Natural killer cell (primary cell): ENCODE results near the gene LRP4. TPM values are rescaled to one million over a fixed set of nuclear protein-coding genes. Genes with fewer than 3 reads are reported as not detected.

Source experiments
- ATAC-seq, 3 donors: fragments of 150-1000 bp in 2 of 3; fragments of 200-7000 bp in 1 of 3; cut with Tn5 transposase; 1 replicate in 1 of 3; 2 replicates in 2 of 3; pipeline ENCODE4 v1.10.0; 2021; ENCODE audit warnings: mild to moderate bottlenecking in 2 of 3, moderate library complexity in 2 of 3
- DNase-seq, 2 donors: peaks; one replicate each; pipeline versions ENCODE4 v3.0.0 to v3.0.0-alpha.2; 2013 to 2021; ENCODE audit warnings: mixed read lengths in 1 of 2
- H3K27ac ChIP-seq: one replicate; pipeline ENCODE4 v1.5.1; 2013; ENCODE audit warnings: mild to moderate bottlenecking, low read length
- H3K27me3 ChIP-seq: one replicate; pipeline ENCODE4 v1.6.1; 2013; ENCODE audit warnings: low read length; ENCODE audit not compliant: control insufficient read depth, insufficient read depth
- H3K36me3 ChIP-seq: one replicate; pipeline ENCODE4 v1.6.1; 2013; ENCODE audit warnings: low read length; ENCODE audit not compliant: control insufficient read depth, insufficient read depth
- H3K4me1 ChIP-seq: one replicate; pipeline ENCODE4 v1.6.1; 2013; ENCODE audit warnings: low read length; ENCODE audit not compliant: control insufficient read depth, insufficient read depth
- H3K4me3 ChIP-seq: one replicate; pipeline ENCODE4 v1.5.1; 2013; ENCODE audit warnings: low read length
- H3K9me3 ChIP-seq: one replicate; pipeline ENCODE4 v1.6.1; 2013; ENCODE audit warnings: low read length; ENCODE audit not compliant: control insufficient read depth, insufficient read depth
- H3K27ac Mint-ChIP-seq, 2 donors: one replicate each; pipeline ENCODE4 v1.8.0; 2022; ENCODE audit warnings: mild to moderate bottlenecking in 2 of 2, mixed read lengths in 2 of 2, moderate library complexity in 1 of 2
- H3K27me3 Mint-ChIP-seq, 2 donors: one replicate each; pipeline ENCODE4 v1.8.0; 2022; ENCODE audit warnings: low read depth in 2 of 2, mixed read lengths in 2 of 2
- H3K36me3 Mint-ChIP-seq: one replicate; pipeline ENCODE4 v1.8.0; 2022; ENCODE audit warnings: mixed read lengths
- H3K4me1 Mint-ChIP-seq, 2 donors: one replicate each; pipeline ENCODE4 v1.8.0; 2022; ENCODE audit warnings: mixed read lengths in 2 of 2
- H3K4me3 Mint-ChIP-seq: one replicate; pipeline ENCODE4 v1.8.0; 2022; ENCODE audit warnings: mild to moderate bottlenecking, moderate library complexity, mixed read lengths
- H3K9me3 Mint-ChIP-seq, 2 donors: one replicate each; pipeline ENCODE4 v1.8.0; 2022; ENCODE audit warnings: mixed read lengths in 2 of 2
- WGBS: methylation state at CpG from one replicate; pipeline ENCODE4 v1.1.7; 2013; ENCODE audit warnings: missing lambda C conversion rate; ENCODE audit not compliant: insufficient coverage; 5-methylcytosine and 5-hydroxymethylcytosine counted together
- intact Hi-C: fragments of 100-400 bp; cut with micrococcal nuclease; formaldehyde crosslinking; loops from one replicate; pipeline ENCODE4 v1.14.2; 2022
- total RNA-seq, 4 donors: library from RNA; stranded (reverse); fragments of 120-200 nt in 1 of 4; gene quantifications; one replicate each; pipeline versions ENCODE4 v1.2.3 to v1.2.4, GENCODE V29; 2013 to 2022
- TF ChIP-seq, protein P1 (sequence below): fragments of 200-600 bp; IDR thresholded peaks from one replicate; pipeline ENCODE4 v1.8.0; 2022; ENCODE audit warnings: antibody characterized with exemption

The LRP4 gene
- total RNA-seq, 3 donors from 2014 or later (not counting 1 experiment from before 2014, with no cell fraction given), result not detected

DNA sequence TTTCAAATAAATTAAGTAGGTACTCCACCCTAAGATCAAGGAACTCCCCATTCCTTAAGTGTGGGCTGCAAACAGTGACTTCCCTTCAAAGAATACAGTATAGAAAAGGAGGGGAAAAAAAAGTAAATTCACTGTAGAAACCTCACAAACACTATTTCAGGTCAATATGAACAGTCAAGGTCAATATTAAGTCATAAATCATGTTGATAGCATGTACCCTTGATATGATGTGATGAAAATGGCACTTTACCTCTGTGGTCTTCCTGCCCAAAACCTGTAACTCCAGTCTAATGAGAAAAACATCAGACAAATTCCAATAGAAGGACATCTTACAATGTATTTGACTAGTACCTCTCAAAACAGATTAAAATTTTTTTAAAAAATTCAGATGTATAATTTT lies 80.5 kb downstream of the LRP4 start:
- no peak for ATAC-seq
- Histone ChIP-seq H3K4me1 (no peaks in the 10 kb centered on the region), H3K36me3 (no peaks in the 10 kb centered on the region), H3K27me3 (no peaks in the 10 kb centered on the region), H3K4me3 (no peak overlapping the region), H3K9me3 (no peaks in the 10 kb centered on the region), H3K27ac (no peak overlapping the region)
- Mint-ChIP-seq H3K4me3 (no peak overlapping the region), H3K4me1 (peaks cover 13 to 30% of the 10 kb centered on the region in 2 donors), H3K27me3 (no peaks in the 10 kb centered on the region), H3K36me3 (no peaks in the 10 kb centered on the region), H3K9me3 (no peaks in the 10 kb centered on the region), H3K27ac (no peak overlapping the region)
- intact Hi-C loops, result no loop called here
- TF ChIP-seq, protein P1, sequence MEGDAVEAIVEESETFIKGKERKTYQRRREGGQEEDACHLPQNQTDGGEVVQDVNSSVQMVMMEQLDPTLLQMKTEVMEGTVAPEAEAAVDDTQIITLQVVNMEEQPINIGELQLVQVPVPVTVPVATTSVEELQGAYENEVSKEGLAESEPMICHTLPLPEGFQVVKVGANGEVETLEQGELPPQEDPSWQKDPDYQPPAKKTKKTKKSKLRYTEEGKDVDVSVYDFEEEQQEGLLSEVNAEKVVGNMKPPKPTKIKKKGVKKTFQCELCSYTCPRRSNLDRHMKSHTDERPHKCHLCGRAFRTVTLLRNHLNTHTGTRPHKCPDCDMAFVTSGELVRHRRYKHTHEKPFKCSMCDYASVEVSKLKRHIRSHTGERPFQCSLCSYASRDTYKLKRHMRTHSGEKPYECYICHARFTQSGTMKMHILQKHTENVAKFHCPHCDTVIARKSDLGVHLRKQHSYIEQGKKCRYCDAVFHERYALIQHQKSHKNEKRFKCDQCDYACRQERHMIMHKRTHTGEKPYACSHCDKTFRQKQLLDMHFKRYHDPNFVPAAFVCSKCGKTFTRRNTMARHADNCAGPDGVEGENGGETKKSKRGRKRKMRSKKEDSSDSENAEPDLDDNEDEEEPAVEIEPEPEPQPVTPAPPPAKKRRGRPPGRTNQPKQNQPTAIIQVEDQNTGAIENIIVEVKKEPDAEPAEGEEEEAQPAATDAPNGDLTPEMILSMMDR, result no peak
- DNase-seq, result no peak

DNA sequence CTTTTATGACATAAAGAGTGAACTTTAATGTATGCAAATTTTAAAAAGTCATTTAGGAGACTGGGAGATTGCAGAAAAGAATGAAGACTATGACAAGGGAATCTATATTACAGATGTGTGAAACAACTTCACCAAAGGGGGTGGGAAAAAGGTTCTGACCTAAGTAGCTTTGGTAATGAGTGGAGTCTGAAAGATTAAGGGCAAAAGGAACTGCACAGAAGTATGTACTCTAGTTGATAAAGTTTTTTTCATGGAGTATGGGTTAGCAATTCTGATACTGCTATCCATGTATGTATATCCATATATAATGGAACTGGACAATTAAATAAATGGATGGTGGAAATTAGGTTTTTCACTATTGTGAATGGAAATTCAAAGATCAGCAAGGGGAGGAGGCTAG lies 81.5 kb downstream of the LRP4 start:
- Mint-ChIP-seq H3K4me3 (no peak overlapping the region), H3K27me3 (no peaks in the 10 kb centered on the region), H3K4me1 (peaks cover 16 to 30% of the 10 kb centered on the region in 2 donors), H3K9me3 (no peaks in the 10 kb centered on the region), H3K36me3 (no peaks in the 10 kb centered on the region), H3K27ac (no peak overlapping the region)
- H3K4me1 ChIP-seq, result no peaks in the 10 kb centered on the region
- TF ChIP-seq, protein P1, result no peak
- intact Hi-C loops, result no loop called here
- H3K9me3 ChIP-seq, result no peaks in the 10 kb centered on the region
- DNase-seq, result no peak
- no peak overlapping the region for H3K27ac ChIP-seq
- H3K36me3 ChIP-seq, result no peaks in the 10 kb centered on the region
- no peak overlapping the region for H3K4me3 ChIP-seq
- no peak for ATAC-seq
- no peaks in the 10 kb centered on the region for H3K27me3 ChIP-seq

DNA sequence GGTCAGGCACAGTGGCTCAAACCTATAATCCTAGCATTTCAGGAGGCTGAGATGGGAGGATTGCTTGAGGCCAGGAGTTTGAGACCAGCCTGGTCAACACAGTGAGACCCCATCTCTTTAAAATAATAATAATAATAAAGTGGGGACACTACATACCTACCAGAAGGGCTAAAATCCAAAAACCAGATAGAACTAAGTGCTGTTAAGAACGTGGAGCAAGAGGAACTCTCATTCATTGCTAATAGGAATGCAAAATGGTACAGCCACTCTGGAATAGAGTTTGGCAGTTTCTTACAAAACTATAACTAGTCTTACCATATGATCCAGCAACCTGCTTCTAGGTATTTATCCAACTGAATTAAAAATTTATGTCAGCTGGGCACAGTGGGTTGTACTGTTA lies 81.9 kb downstream of the LRP4 start:
- Histone ChIP-seq H3K4me3 (no peak overlapping the region), H3K9me3 (no peaks in the 10 kb centered on the region), H3K4me1 (no peaks in the 10 kb centered on the region), H3K27ac (no peak overlapping the region), H3K36me3 (no peaks in the 10 kb centered on the region), H3K27me3 (no peaks in the 10 kb centered on the region)
- TF ChIP-seq, protein P1, result no peak
- DNase-seq (no peak), ATAC-seq (no peak)
- Mint-ChIP-seq H3K27ac (no peak overlapping the region), H3K27me3 (no peaks in the 10 kb centered on the region), H3K9me3 (no peaks in the 10 kb centered on the region), H3K36me3 (no peaks in the 10 kb centered on the region), H3K4me3 (no peak overlapping the region), H3K4me1 (peaks cover 17 to 32% of the 10 kb centered on the region in 2 donors)
- 100% methylated on average over 1 of the region's 1 CpG for WGBS
- intact Hi-C loops, result no loop called here

DNA sequence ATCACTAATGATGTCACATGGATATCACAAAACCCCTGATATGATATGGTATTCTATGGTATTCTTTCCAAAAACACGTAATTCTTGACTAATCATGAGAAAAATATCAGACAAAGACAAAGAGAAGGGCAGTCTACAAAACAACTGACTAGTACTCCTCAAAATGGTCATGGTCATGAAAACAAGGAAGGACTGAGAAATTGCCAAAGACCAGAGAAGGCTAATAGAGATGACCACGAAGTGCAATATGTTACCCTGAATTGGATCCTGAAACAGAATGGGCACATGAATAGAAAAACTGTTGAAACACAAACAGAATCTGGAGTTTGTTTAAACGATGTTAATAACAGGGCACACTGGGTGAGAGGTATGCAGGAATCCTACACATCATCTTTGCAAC lies 82.5 kb downstream of the LRP4 start:
- Histone ChIP-seq H3K36me3 (no peaks in the 10 kb centered on the region), H3K4me1 (no peaks in the 10 kb centered on the region), H3K27ac (no peak overlapping the region), H3K4me3 (no peak overlapping the region), H3K9me3 (no peaks in the 10 kb centered on the region), H3K27me3 (no peaks in the 10 kb centered on the region)
- H3K27me3 Mint-ChIP-seq, result no peaks in the 10 kb centered on the region
- 95% methylated on average over 2 of the region's 3 CpGs for whole genome bisulfite sequencing
- DNase-seq (no peak), ATAC-seq (no peak)
- TF ChIP-seq, protein P1, result no peak
- no peaks in the 10 kb centered on the region for H3K36me3 Mint-ChIP-seq
- peaks cover 21 to 34% of the 10 kb centered on the region in 2 donors for H3K4me1 Mint-ChIP-seq
- intact Hi-C loops, result no loop called here
- H3K4me3 Mint-ChIP-seq, result no peak overlapping the region
- no peak overlapping the region for H3K27ac Mint-ChIP-seq
- H3K9me3 Mint-ChIP-seq, result no peaks in the 10 kb centered on the region
